Measurements from ENCODE around the gene BBS10.
"Not testable (repeated sequence)": the region's sequence is repeated elsewhere in the genome, so short reads cannot be mapped to it uniquely, and the experiment has no call there.

BBS10 gene

GRCh38 chr12:76329606-76330005 lies 18.6 kb downstream of the BBS10 start:
- no peak for DNase-seq (ENCODE audit: low spot score)

GRCh38 chr12:76329159-76329558 lies 19.1 kb downstream of the BBS10 start:
- DNase-seq (ENCODE audit: low spot score) = no peak

DNA sequence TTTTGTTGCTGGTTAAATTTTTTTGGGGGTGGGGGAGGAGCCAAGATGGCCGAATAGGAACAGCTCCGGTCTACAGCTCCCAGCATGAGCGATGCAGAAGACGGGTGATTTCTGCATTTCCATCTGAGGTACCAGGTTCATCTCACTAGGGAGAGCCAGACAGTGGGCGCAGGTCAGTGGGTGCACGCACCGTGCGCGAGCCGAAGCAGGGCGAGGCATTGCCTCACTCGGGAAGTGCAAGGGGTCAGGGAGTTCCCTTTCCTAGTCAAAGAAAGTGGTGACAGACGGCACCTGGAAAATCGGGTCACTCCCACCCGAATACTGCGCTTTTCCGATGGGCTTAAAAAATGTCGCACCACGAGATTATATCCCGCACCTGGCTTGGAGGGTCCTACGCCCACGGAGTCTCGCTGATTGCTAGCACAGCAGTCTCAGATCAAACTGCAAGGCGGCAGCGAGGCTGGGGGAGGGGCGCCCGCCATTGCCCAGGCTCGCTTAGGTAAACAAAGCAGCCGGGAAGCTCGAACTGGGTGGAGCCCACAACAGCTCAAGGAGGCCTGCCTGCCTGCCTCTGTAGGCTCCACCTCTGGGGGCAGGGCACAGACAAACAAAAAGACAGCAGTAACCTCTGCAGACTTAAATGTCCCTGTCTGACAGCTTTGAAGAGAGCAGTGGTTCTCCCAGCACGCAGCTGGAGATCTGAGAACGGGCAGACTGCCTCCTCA lies 28.5 kb downstream of the BBS10 start:
- not testable (repeated sequence) for DNase-seq (ENCODE audit: low spot score)

DNA sequence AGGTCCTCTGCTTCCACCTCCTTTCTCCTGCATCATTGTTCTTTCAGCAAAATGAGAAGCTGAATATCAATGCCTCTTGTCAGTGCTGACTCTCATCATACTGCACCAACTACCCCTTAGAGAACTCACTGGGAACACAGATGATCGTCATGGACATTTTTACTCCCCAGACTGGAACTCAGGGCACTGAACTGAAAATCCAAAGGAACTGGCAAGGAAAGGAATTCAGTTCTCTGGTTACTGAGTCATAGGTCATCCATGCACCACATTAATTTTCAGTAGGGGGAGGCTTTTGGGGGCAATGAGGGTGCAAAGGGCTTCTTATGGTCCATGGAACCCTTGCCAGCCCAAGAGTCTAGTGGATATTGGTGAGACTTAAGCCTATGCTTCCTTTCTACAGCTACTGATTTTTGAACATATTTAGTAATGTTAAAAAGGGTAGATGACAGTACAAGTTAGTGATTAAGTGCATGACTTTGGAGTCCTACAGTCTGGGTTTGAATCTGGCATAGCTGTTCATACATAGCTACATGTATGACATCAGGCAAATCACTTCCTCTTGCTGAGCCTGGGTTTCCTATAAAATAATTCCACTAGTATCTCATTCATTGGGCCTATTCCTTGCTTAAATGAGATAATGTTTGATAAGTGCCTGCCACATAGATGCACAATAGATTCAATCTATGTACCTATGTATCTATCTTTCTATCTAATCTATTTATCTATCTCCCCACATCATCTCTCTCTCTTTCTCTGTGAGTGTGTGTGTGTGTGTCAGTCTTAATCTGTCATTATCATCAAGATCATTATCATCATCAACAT lies 29.2 kb downstream of the BBS10 start:
- no peak for DNase-seq (ENCODE audit: low spot score)

- no peak for DNase-seq (ENCODE audit: low spot score)
These were observed 30.2 kb downstream of the BBS10 start for GRCh38 chr12:76317976-76318375.

DNA sequence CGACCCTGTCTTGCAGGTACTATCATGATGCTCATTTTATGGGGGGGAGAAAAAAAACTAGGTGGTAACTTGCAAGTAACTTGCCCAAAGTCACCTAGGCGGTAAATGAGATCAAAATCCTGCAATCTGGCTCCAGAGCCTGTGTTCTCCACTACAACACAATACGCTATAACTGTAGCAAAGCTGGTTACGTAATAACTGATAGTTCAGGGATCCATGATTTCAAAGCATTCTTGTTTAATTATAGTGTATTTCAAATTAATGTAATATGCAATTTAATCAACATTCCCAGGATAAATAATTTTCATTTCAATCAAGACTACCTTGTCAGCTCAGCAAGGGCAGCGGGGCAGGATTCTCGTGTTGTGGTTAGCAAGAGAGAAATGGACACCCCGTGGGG lies 31.7 kb downstream of the BBS10 start:
- no peak for DNase-seq (ENCODE audit: low spot score)

DNA sequence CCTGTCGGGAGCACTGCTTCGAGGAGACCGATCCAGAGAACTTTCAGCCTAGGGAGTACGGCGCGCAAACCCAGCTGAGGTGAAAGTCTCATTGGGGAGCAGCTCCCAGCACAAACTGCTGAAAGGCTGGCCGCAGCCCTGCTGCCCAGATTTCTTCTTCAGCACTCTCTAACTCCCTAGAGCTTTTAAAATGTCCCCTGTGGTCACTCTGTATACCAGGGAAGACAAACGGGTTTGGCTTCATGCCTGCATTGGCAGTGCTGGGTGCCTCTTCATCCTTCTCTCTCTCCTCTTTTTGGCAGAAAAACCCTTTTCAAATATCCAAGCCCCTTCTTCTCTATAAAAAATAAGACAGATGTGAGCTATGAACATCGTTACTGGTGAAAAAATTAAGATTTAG lies 34.9 kb downstream of the BBS10 start:
- no peak for DNase-seq (ENCODE audit: low spot score)

DNA sequence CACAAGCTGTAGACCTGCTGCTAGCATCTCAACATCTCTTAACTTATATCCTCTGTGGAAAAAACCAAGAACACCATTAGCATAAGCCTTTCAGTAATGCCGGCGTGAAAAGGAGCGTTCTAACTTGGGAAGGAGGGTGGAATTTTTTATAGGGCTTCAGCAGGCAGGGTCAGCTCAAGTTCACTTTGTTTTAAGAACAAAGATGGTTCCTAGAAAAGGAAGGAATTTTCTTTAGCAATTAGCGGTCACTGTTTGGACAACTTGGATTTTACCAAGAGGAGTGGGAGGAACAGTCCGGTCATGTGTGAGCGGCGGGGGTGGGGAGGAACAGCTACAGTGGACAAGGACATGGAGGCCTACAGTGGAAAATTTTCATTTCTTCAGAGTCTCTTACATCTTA lies 35.9 kb downstream of the BBS10 start:
- DNase-seq (ENCODE audit: low spot score) = no peak

- no peak for DNase-seq (ENCODE audit: low spot score)
These were observed 36.4 kb downstream of the BBS10 start for GRCh38 chr12:76311796-76312195.

DNA sequence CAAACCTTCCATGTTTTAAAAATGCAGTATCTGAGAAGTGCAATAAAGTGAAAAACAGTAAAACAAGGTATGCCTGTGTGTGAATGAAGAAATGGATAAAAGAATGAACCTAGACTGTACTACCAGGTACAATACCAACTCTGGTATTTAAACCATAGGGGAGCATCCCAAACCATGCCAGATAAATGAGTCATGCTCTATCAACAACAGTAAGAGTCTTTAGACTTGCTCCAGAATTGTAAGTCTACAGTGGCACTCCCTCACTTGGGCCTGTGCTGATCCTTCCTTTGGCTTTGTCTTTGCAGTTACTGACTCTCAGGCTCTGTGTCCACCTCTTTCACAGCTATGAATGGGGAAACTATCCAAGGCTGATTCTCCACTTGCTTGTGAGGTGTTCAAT lies 38.1 kb downstream of the BBS10 start:
- DNase-seq (ENCODE audit: low spot score) = no peak

DNA sequence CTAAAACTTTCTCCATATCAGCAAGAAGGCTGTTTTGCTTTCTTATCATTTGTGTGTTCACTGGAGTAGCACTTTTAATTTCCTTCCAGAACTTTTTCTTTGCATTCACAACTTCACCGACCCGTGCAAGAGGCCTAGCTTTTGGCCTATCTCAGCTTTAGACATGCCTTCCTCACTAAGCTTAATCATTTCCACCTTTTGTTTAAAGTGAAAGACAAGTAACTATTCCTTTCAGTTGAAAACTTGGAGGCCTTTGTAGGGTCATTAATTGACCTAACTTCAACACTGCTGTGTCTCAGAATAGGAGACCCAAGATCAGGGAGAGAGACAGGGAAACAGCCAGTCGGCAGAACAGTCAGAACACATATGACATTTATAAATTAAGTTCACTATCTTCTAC lies 39.3 kb downstream of the BBS10 start:
- no peak for DNase-seq (ENCODE audit: low spot score)

- DNase-seq (ENCODE audit: low spot score) = no peak
These were observed 41.1 kb downstream of the BBS10 start for GRCh38 chr12:76307083-76307482.

DNA sequence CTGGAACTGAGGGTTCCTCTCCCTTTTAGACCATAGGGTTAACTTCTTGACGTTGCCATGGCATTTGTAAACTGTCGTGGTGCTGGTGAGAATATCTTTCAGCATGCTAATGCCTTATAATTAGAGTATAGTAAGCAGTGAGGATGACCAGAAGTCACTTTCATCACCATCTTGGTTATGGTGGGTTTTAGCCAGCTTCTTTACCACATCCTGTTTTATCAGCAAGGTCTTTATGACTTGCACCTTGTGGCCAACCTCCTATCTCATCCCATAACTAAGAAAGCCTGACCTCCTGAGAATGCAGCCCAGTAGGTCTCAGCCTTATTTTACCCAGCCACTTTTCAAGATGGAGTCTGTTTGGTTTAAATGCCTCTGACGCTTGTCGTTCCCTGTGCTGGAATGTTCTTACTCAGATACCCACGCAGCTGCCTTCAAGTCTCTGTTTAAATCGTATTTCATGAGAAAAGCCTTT lies 44.2 kb downstream of the BBS10 start:
- no peak for DNase-seq (ENCODE audit: low spot score)

- DNase-seq (ENCODE audit: low spot score) = no peak
These were observed 44.9 kb downstream of the BBS10 start for GRCh38 chr12:76303365-76303764.

- no peak for DNase-seq (ENCODE audit: low spot score)
These were observed 47.9 kb downstream of the BBS10 start for GRCh38 chr12:76300297-76300665.

GRCh38 chr12:76299536-76300296 lies 48.5 kb downstream of the BBS10 start:
- DNase-seq (ENCODE audit: low spot score) = no peak

All from hematopoietic multipotent progenitor cell treated with erythropoietin and hydrocortisone succinate and interleukin-3 and kit ligand, for 17 days (in vitro differentiated cells).